GM12874 (cell line): ENCODE data around the gene SFTPB.

Experiments used
- CTCF ChIP-seq: IDR thresholded peaks from 2 replicates; pipeline ENCODE4 v1.5.1; 2011; ENCODE audit warnings: low read depth, mild to moderate bottlenecking, control low read depth, low read length, moderate library complexity; ENCODE audit not compliant: insufficient read depth

Gene SFTPB

GRCh38 chr2:85656468-85656867 is 11.5 kb downstream of the SFTPB start:
- TF ChIP-seq CTCF = no peak

GRCh38 chr2:85655961-85656417 is 12.0 kb downstream of the SFTPB start:
- no peak for TF ChIP-seq CTCF

- no peak for TF ChIP-seq CTCF
Observed at GRCh38 chr2:85653996-85654395, 14.0 kb downstream of the SFTPB start.

- no peak for TF ChIP-seq CTCF
Observed at GRCh38 chr2:85652056-85652455, 15.9 kb downstream of the SFTPB start.

- no peak for TF ChIP-seq CTCF
Observed at GRCh38 chr2:85651097-85651496, 16.9 kb downstream of the SFTPB start.

GRCh38 chr2:85650456-85650855 is 17.5 kb downstream of the SFTPB start:
- TF ChIP-seq CTCF = no peak

GRCh38 chr2:85649201-85650190 is 18.5 kb downstream of the SFTPB start:
- TF ChIP-seq CTCF = no peak
